Retinal pigment epithelial cell (primary cell): ENCODE data around the gene FMNL2.
"Not testable (repeated sequence)": the region's sequence is repeated elsewhere in the genome, so short reads cannot be mapped to it uniquely, and the experiment has no call there.

ENCODE experiments used
- DNase-seq: peaks from one replicate; pipeline ENCODE4 v3.0.0-alpha.2; 2010; ENCODE audit warnings: low read depth
- H3K4me3 ChIP-seq: 2 replicates; pipeline ENCODE4 v1.5.1; 2011; ENCODE audit warnings: mild to moderate bottlenecking, low read length, control low read depth, moderate library complexity
- CTCF ChIP-seq: conservative IDR thresholded peaks from 2 replicates; pipeline ENCODE4 v1.5.1; 2011; ENCODE audit warnings: low read depth, low read length, control low read depth, inconsistent platforms

Gene FMNL2

GRCh38 chr2:152385650-152386049 lies 50.7 kb downstream of the FMNL2 start:
- no peak for DNase-seq
- H3K4me3 ChIP-seq = no peak overlapping the region
- no peak for TF ChIP-seq CTCF

GRCh38 chr2:152386266-152386665 lies 51.3 kb downstream of the FMNL2 start:
- H3K4me3 ChIP-seq = no peak overlapping the region
- TF ChIP-seq CTCF = no peak
- DNase-seq = no peak

- DNase-seq = no peak
- H3K4me3 ChIP-seq = no peak overlapping the region
- no peak for TF ChIP-seq CTCF
Observed at GRCh38 chr2:152387041-152387440, 52.1 kb downstream of the FMNL2 start.

- not testable (repeated sequence) for H3K4me3 ChIP-seq, DNase-seq
Observed at GRCh38 chr2:152388269-152388668, 53.3 kb downstream of the FMNL2 start.

- no peak overlapping the region for H3K4me3 ChIP-seq
- no peak for DNase-seq
- no peak for TF ChIP-seq CTCF
Observed at GRCh38 chr2:152389483-152389882, 54.5 kb downstream of the FMNL2 start.

- TF ChIP-seq CTCF = no peak
- DNase-seq = no peak
- H3K4me3 ChIP-seq = no peak overlapping the region
Observed at GRCh38 chr2:152390837-152391236, 55.9 kb downstream of the FMNL2 start.

GRCh38 chr2:152391318-152391717 lies 56.3 kb downstream of the FMNL2 start:
- no peak overlapping the region for H3K4me3 ChIP-seq
- DNase-seq = no peak
- no peak for TF ChIP-seq CTCF

GRCh38 chr2:152393377-152393776 lies 58.4 kb downstream of the FMNL2 start:
- no peak for TF ChIP-seq CTCF
- DNase-seq = no peak
- no peak overlapping the region for H3K4me3 ChIP-seq
